Non-pigmented ciliary epithelial cell (primary cell): Measurements from ENCODE around the gene PAGE1.
"Not testable (repeated sequence)": the region's sequence is repeated elsewhere in the genome, so short reads cannot be mapped to it uniquely, and the experiment has no call there.

Experiments used
- DNase-seq: peaks from one replicate; pipeline ENCODE4 v3.0.0-alpha.2; 2010; ENCODE audit warnings: low read depth

The PAGE1 gene

DNA sequence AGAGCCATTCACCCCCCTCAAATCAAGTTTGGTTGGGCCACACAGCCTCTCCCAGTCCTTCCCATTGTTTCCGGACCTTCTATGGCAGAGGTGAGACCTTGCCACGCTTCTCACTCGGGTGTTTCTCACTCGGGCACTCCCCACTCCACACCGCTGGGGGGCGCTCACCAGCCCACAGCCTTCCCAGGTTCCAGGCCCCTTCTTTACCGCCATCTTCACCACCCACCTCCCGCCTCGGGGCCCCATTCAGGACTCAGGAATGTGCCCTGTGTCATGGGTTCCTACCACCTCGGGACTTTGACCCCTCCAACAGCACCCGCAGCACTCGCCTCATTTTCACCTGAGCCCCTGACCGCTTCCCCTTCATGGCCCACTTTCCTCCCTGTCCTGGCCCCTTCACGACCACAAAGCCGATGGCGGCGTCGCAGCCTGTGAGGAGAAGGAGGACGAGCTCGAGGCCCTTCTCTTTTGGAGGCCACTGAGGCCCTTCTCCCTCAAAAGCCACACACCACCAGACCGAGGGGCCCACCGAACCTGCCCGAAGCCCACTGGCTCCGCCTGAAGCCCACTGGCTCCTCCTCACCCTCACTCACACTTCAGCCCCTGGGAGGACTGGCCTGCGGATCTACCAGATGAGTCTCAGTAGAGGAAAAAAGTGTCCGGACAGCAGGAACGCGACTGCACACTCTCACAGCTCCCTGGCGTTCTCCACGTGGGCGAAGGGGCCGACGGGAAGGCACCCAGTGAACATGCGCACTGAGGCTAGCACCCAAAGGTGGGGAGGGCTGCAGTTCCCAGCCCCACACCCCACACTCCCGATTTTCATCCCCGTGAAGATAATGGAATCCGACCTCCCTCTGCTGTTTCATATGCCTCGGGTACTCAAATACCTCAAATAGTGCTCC, at the start of gene PAGE1:
Gene PAGE1, minus strand, starts transcription at position 709 of the 905 bp plus-strand sequence. CDS start 1,214 bp downstream, outside the sequence.
- DNase-seq: no peak

GRCh38 chrX:49741501-49741900, 45.7 kb upstream of the PAGE1 start:
- DNase-seq: not testable (repeated sequence)

DNA sequence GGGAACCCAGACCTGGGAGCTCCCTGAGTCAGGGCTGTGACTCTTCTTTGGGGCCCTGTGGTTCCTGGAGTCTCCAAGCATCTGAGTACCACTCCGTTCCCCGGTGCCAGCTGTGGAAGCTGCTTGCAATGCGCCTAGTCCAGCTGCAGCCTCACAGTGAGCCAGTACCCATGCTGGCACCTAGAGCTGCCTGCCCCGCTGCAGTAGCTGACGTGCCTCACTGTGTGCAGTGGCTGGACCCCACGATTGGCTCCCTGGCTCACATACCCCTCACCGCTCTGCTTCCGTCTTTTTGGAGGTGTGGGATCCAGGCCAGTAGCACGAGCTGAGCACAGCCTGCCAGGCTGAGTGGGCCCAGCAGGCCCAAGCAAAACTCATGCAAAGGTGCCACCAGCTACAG, 32.1 kb upstream of the PAGE1 start:
- no peak for DNase-seq

- DNase-seq: no peak
These were observed 31.2 kb upstream of the PAGE1 start for GRCh38 chrX:49726966-49727365.

GRCh38 chrX:49725923-49726904, 30.4 kb upstream of the PAGE1 start:
- DNase-seq: no peak

- DNase-seq: no peak
These were observed 29.6 kb upstream of the PAGE1 start for GRCh38 chrX:49725401-49725800.

- not testable (repeated sequence) for DNase-seq
These were observed 24.3 kb upstream of the PAGE1 start for GRCh38 chrX:49720106-49720505.

DNA sequence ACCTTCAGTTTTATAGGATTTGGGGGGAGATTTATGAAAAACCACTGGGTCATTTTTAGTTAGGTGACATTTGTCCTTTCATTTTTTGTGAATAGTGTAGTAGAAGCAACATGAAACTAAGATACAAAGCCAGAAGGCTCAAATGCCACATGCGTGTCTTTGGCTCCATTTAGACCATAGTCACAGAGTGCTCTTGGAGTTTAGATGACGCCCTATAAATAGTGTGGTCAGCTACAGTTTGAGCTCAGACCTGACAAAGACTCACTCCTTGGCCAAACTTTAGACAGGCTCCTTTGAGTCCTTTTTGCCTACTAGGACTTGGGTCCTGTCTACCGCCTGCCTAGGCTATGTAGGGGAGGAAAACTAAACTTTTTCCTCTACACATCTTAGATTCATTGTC, 16.8 kb upstream of the PAGE1 start:
- DNase-seq: no peak

DNA sequence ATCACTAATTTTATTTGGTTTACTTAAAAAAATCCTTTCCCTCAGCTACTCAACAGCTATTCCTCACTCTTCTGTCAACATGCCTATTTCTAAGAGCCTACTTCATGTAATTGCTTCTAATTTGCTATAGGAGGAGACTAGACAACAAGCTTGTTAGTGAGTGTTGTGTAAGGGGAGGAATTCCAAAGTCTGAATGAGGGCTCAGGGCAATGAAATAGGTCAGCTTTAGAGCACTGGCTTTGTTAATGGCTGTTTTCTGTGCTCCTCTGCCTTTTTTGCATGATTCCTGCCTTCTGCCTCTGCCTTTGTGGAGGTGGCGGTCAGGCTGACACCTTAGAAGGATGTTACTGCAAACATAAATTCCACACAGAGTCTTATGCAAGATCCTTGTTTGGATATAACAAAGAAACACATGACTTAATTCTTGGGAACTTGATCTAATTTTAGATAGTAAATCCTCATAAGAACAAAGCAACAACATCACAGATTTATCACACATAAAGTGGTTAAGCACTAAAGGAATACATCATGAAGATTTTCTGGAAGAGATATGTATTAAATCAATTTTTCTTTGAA, 15.0 kb upstream of the PAGE1 start:
- no peak for DNase-seq

DNA sequence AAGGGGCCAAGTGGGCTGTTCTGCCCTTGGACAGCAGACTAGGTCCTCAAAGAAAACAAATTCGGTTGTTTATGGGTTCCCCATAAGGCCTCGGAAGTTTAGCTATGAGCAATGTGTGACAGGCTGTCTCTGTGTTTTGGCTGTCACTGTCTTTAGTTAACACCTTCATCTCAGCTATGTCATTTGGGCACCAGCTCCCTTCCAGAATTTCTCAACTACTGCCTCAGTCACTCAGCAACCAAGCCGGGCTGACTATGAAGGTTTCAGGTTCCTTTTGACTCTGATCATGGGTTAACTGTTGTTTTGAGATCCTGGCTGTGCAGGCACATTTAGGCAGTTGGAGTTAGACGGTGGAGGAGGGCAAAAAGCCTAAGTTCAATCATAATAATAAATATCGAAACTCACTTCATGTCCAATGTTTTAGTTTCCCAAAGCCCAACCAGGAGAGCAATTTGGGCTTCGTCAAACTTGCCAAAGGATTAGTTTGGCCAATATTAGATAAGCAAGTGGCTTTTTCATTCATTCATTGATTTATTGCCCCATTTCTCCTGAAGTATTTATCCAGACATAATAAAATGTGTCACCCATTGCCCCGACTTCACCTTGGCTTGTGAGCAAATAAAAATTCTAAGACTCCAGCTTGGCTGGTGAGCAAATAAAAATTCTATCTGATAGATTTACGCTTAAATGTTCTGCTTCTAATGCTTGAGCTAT, 9.1 kb upstream of the PAGE1 start:
- no peak for DNase-seq

DNA sequence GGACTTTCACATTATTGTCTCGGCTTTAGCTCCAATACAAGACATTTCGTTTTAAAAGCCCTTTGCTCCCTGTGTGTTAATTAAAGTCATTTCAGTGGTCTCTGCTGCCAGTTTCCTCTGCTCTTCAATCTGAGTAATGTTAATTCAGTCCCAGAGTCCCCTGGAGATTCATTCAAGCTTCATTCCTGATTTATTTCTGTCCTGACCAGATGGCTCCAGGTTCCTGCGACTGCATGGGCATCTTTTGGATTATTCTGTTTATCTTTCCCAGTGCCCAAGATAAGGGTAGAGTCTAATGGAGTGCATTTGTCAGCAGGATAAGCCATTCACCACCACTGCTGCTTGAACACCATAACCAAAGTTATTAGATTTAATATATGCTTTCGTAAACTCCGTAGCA, 6.1 kb upstream of the PAGE1 start:
- no peak for DNase-seq

- DNase-seq: no peak
These were observed 5.5 kb upstream of the PAGE1 start for GRCh38 chrX:49701323-49701722.

- no peak for DNase-seq
These were observed 20.6 kb downstream of the PAGE1 start for GRCh38 chrX:49675075-49675719.

- DNase-seq: no peak
These were observed 22.4 kb downstream of the PAGE1 start for GRCh38 chrX:49673394-49673793.

DNA sequence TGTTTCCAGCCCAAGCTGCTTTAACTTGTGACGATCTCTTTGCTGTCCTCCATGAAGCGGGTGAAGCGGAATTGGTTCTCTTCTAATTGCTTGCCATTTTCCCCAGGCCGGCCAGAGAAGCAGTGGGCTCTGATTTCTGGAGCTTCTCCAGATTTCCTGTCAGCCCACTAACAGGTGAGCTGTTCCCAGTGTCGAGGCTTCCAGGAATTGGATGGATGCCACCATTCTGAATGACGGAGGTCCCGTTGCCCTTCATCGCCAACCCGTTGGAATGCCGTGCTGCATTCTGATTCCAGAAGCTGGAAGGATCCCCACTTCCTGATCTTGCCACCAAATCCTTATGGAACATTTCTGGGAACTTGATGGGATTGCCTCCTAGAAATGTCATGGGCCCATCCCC, 31.0 kb downstream of the PAGE1 start:
- no peak for DNase-seq

- DNase-seq: no peak
These were observed 33.9 kb downstream of the PAGE1 start for GRCh38 chrX:49661881-49662280.

DNA sequence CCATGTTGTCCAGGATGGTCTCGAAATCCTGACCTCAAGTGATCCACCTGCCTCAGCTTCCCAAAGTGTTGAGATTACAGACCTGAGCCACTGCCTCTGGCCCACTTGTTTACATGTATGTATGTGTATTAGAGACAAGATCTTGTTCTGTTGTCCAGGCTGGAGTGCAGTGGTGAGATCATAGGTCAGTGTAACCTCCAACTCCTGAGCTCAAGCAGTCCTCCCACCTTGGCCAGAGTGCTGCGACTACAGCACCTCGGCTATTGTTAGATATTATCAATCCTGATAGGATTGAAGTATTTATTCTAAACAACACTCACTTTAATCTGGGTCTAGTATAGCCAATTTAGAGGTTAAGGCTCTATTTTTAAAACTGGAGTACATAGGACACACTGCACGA, 36.0 kb downstream of the PAGE1 start:
- no peak for DNase-seq

- no peak for DNase-seq
These were observed 39.3 kb downstream of the PAGE1 start for GRCh38 chrX:49656533-49656932.

- no peak for DNase-seq
These were observed 50.7 kb downstream of the PAGE1 start for GRCh38 chrX:49644991-49645637.
